CD14-positive monocyte (primary cell): ENCODE data around the gene AOPEP. TPM values are rescaled to one million over a fixed set of nuclear protein-coding genes. Genes with fewer than 3 reads are reported as not detected.

Experiments
- DNase-seq, 3 donors: peaks; one replicate each; pipeline ENCODE4 v3.0.0-alpha.2; 2011 to 2022
- H2AFZ ChIP-seq: 2 replicates; pipeline ENCODE4 v1.6.0; 2012; ENCODE audit warnings: mild to moderate bottlenecking, low read depth, low read length, inconsistent platforms; ENCODE audit not compliant: insufficient read depth, poor library complexity, severe bottlenecking
- H3K27ac ChIP-seq, 2 donors: 1 replicate in 1 of 2; 2 replicates in 1 of 2; pipeline ENCODE4 v1.5.1; 2012 to 2013; ENCODE audit warnings: low read length in 2 of 2, control low read depth in 1 of 2, inconsistent platforms in 1 of 2, low read depth in 1 of 2, mild to moderate bottlenecking in 1 of 2
- H3K27me3 ChIP-seq, 2 donors: one replicate each; pipeline versions ENCODE4 v1.6.0 to v1.6.1; 2011 to 2013; ENCODE audit warnings: low read length in 2 of 2; ENCODE audit not compliant: control insufficient read depth in 2 of 2, insufficient read depth in 2 of 2
- H3K36me3 ChIP-seq, 2 donors: replicated peaks in 1 of 2; 1 replicate in 1 of 2; 2 replicates in 1 of 2; pipeline versions ENCODE4 v1.5.1 to v1.6.1; 2012 to 2013; ENCODE audit warnings: low read length in 2 of 2, control low read depth in 1 of 2, inconsistent platforms in 1 of 2, mild to moderate bottlenecking in 1 of 2; ENCODE audit not compliant: insufficient read depth in 2 of 2, control insufficient read depth in 1 of 2
- H3K4me1 ChIP-seq, 2 donors: 1 replicate in 1 of 2; 2 replicates in 1 of 2; pipeline versions ENCODE4 v1.5.1 to v1.6.1; 2012 to 2013; ENCODE audit warnings: low read length in 2 of 2, control low read depth in 1 of 2, inconsistent platforms in 1 of 2, mild to moderate bottlenecking in 1 of 2, moderate library complexity in 1 of 2; ENCODE audit not compliant: insufficient read depth in 2 of 2, control insufficient read depth in 1 of 2
- H3K4me2 ChIP-seq: replicated peaks from 2 replicates; pipeline ENCODE3; 2012; ENCODE audit warnings: low read length, moderate library complexity, mild to moderate bottlenecking; ENCODE audit not compliant: poor library complexity, severe bottlenecking; ENCODE audit errors: extremely low read depth
- H3K4me3 ChIP-seq, 3 experiments: fragments of 200-600 bp in 1 of 3; sonication (generic) in 1 of 3; replicated peaks in 1 of 3; 1 replicate in 2 of 3; 2 replicates in 1 of 3; pipeline ENCODE4 v1.5.1; 2011 to 2013; ENCODE audit warnings: low read length in 3 of 3, mild to moderate bottlenecking in 3 of 3, control low read depth in 2 of 3, low read depth in 2 of 3, inconsistent platforms in 1 of 3, moderate library complexity in 1 of 3
- H3K79me2 ChIP-seq: 2 replicates; pipeline ENCODE4 v1.6.0; 2012; ENCODE audit warnings: mild to moderate bottlenecking, control low read depth, inconsistent platforms, low read length, moderate library complexity; ENCODE audit not compliant: insufficient read depth
- H3K9ac ChIP-seq: 2 replicates; pipeline ENCODE4 v1.6.0; 2017; ENCODE audit warnings: low read length, mild to moderate bottlenecking; ENCODE audit not compliant: insufficient read depth, poor library complexity, severe bottlenecking
- H3K9me3 ChIP-seq, 2 donors: replicated peaks in 1 of 2; 1 replicate in 1 of 2; 2 replicates in 1 of 2; pipeline versions ENCODE4 v1.5.1 to v1.6.1; 2012 to 2013; ENCODE audit warnings: low read length in 2 of 2, control low read depth in 1 of 2; ENCODE audit not compliant: control insufficient read depth in 1 of 2, insufficient read depth in 1 of 2
- H4K20me1 ChIP-seq: 2 replicates; pipeline ENCODE4 v1.6.0; 2012; ENCODE audit warnings: mild to moderate bottlenecking, low read length, control low read depth, moderate library complexity; ENCODE audit not compliant: insufficient read depth
- H3K27ac Mint-ChIP-seq, 7 donors: one replicate each; pipeline ENCODE4 v1.8.0; 2020; ENCODE audit warnings: mild to moderate bottlenecking in 7 of 7, mixed read lengths in 7 of 7, moderate library complexity in 6 of 7, inconsistent platforms in 2 of 7
- H3K27me3 Mint-ChIP-seq, 3 donors: one replicate each; pipeline ENCODE4 v1.8.0; 2021 to 2022; ENCODE audit warnings: low read depth in 3 of 3, mild to moderate bottlenecking in 3 of 3, mixed read lengths in 3 of 3, moderate library complexity in 3 of 3, inconsistent platforms in 1 of 3
- H3K36me3 Mint-ChIP-seq, 2 donors: one replicate each; pipeline ENCODE4 v1.8.0; 2020; ENCODE audit warnings: mixed read lengths in 2 of 2, inconsistent platforms in 1 of 2, mild to moderate bottlenecking in 1 of 2
- H3K4me1 Mint-ChIP-seq: one replicate; pipeline ENCODE4 v1.8.0; 2020; ENCODE audit warnings: mild to moderate bottlenecking, mixed read lengths
- H3K4me3 Mint-ChIP-seq, 2 donors: one replicate each; pipeline ENCODE4 v1.8.0; 2020; ENCODE audit warnings: mild to moderate bottlenecking in 2 of 2, mixed read lengths in 2 of 2, moderate library complexity in 1 of 2
- H3K9me3 Mint-ChIP-seq, 7 donors: one replicate each; pipeline ENCODE4 v1.8.0; 2020 to 2022; ENCODE audit warnings: mixed read lengths in 7 of 7, mild to moderate bottlenecking in 6 of 7, moderate library complexity in 6 of 7, inconsistent platforms in 2 of 7
- WGBS: methylation state at CpG from one replicate; pipeline ENCODE4 v1.1.5; 2013; ENCODE audit warnings: missing lambda C conversion rate; ENCODE audit not compliant: insufficient coverage; 5-methylcytosine and 5-hydroxymethylcytosine counted together
- intact Hi-C, 2 donors: fragments of 100-400 bp; cut with micrococcal nuclease; formaldehyde crosslinking; loops; one replicate each; pipeline versions ENCODE4 v1.15.0 to v1.15.1; 2023
- polyA plus RNA-seq, 3 donors: library from polyadenylated mRNA; depleted of rRNA in 1 of 3; unstranded in 2 of 3; stranded (reverse) in 1 of 3; fragments of 300-500 nt in 2 of 3; fragments of >200 nt in 1 of 3; fragmentation: Illumina TruSeq in 2 of 3; gene quantifications; 1 replicate in 2 of 3; 2 replicates in 1 of 3; pipeline ENCODE4 v1.2.3, GENCODE V29; 2012 to 2021
- TF ChIP-seq, protein P1 (sequence below): fragments of 200-600 bp; IDR thresholded peaks from one replicate; pipeline ENCODE4 v1.8.0; 2022; ENCODE audit warnings: antibody characterized with exemption, mild to moderate bottlenecking

AOPEP gene
- polyA plus RNA-seq, 3 donors, result 3.0 to 4.1 (median 3.1) TPM

DNA sequence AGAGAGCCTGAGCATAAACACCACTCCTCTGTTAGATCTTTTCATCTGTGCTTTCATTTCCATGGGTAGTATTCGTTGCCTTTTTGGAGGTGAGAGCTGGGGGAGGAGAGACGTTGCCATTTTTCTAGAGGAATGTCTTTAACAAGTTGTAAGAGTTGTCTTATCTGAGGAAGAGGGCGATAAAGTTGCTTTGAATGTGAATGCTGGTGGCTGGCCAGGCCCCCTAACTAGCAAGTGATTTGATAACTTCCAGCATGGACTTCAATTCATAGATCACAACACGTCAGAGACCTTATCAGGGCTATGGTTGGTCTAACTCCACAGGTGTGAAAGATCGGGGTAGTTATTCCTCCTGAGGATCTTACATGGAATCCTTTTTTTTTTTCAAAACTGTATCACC is 30.0 kb upstream of the AOPEP start:
- H3K4me1 ChIP-seq, result no peaks in the 10 kb centered on the region
- WGBS, result no CpG with 5 or more reads among the region's 5 CpGs
- Mint-ChIP-seq H3K9me3 (no peaks in the 10 kb centered on the region), H3K36me3 (no peaks in the 10 kb centered on the region), H3K27ac (no peak overlapping the region), H3K27me3 (peaks cover 4 to 16% (median 4%) of the 10 kb centered on the region in 3 donors), H3K4me3 (no peak overlapping the region), H3K4me1 (no peaks in the 10 kb centered on the region)
- H3K36me3 ChIP-seq, result no peaks in the 10 kb centered on the region
- no peaks in the 10 kb centered on the region for H3K27me3 ChIP-seq
- no peak overlapping the region for H2AFZ ChIP-seq
- H3K4me3 ChIP-seq, result no peak overlapping the region
- H3K79me2 ChIP-seq, result no peaks in the 10 kb centered on the region
- DNase-seq, result no peak
- no peak overlapping the region for H3K27ac ChIP-seq
- TF ChIP-seq, protein P1, sequence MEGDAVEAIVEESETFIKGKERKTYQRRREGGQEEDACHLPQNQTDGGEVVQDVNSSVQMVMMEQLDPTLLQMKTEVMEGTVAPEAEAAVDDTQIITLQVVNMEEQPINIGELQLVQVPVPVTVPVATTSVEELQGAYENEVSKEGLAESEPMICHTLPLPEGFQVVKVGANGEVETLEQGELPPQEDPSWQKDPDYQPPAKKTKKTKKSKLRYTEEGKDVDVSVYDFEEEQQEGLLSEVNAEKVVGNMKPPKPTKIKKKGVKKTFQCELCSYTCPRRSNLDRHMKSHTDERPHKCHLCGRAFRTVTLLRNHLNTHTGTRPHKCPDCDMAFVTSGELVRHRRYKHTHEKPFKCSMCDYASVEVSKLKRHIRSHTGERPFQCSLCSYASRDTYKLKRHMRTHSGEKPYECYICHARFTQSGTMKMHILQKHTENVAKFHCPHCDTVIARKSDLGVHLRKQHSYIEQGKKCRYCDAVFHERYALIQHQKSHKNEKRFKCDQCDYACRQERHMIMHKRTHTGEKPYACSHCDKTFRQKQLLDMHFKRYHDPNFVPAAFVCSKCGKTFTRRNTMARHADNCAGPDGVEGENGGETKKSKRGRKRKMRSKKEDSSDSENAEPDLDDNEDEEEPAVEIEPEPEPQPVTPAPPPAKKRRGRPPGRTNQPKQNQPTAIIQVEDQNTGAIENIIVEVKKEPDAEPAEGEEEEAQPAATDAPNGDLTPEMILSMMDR, result no peak
- no peaks in the 10 kb centered on the region for H3K9me3 ChIP-seq
- H3K9ac ChIP-seq, result no peak overlapping the region
- H3K4me2 ChIP-seq, result no peak overlapping the region
- no peaks in the 10 kb centered on the region for H4K20me1 ChIP-seq
- intact Hi-C loops, result no loop called here

DNA sequence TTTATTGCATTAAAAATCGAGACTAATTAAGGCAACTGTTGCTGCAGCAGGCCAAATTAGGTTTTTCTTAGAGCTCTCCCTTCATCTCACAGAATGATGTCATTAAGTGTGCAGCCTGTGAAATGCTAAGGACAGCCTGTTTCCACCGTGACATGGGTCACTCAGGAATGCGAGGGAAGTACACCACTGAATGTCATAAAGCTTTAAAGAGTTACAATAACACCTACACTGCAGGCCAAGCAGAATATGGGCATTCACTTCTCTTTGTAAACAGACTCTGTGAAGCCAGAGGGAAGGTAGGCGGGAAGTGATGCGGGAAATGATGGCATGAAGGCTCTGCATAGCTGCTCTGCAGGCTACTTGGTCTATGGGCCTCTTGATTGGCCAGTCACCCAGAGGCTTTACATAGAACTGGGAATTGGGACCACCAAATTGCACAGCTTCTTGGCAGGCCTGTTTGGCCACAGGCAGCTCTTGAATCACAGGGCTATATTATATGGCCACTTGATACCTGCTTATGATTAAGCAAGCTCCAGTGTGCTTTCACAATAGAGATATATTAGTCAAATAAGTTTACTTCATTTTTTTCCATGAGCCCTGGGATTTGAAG is 28.4 kb upstream of the AOPEP start:
- Histone ChIP-seq H2AFZ (no peak overlapping the region), H3K4me2 (no peak overlapping the region), H3K27ac (no peak overlapping the region), H3K36me3 (no peaks in the 10 kb centered on the region), H4K20me1 (no peaks in the 10 kb centered on the region), H3K4me1 (no peaks in the 10 kb centered on the region), H3K9me3 (no peaks in the 10 kb centered on the region), H3K27me3 (no peaks in the 10 kb centered on the region), H3K4me3 (no peak overlapping the region), H3K9ac (no peak overlapping the region), H3K79me2 (no peaks in the 10 kb centered on the region)
- Mint-ChIP-seq H3K9me3 (peaks cover 0 to 1% (median 0%) of the 10 kb centered on the region in 7 donors), H3K36me3 (no peaks in the 10 kb centered on the region), H3K27ac (no peak overlapping the region), H3K4me3 (no peak overlapping the region), H3K4me1 (no peaks in the 10 kb centered on the region), H3K27me3 (peaks cover 4 to 20% (median 4%) of the 10 kb centered on the region in 3 donors)
- DNase-seq, result no peak
- TF ChIP-seq, protein P1, result no peak
- 90% methylated on average over 3 of the region's 5 CpGs for WGBS
- intact Hi-C loops, result no loop called here
